ENCODE measurements around the gene MAP2K5.

MAP2K5 gene

DNA sequence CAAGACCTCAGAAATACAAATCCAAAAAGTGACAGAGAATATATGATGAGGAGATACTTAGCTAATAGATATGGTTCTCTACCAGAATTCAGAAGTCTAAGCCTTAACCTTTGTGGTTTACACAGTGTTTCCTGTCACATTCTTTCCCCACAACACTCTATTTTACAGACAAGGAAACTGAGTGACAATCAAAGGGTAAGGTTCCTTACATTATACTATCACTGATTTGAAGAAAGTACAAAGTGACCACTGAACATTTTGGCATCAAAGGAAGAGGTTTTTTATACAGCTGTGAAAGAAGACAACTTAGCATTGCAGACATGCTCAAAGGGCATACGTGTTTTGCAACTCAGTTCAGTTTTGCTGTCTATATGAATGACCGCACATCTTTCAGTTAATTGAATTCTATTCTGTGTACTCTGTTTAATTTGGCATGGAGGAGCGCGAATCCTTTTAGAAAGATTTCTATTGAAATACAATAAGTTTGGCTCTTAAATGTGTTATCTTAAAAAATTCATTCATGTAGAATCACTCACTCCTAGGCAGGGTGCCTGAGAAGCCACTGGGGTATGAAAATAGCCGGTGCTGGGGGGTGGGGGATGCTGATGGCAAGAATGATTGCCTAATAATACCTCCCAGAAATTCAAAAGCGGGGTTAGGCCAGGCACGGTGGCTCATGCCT, 216.3 kb downstream of the MAP2K5 start:
- TF ChIP-seq ZBTB7A (IDR thresholded peaks at IDR 0.05; ENCODE audit: low read depth) (no peak), CREB1 (IDR thresholded peaks at IDR 0.05; ENCODE audit: low read depth) (no peak), TAF1 (IDR thresholded peaks at IDR 0.05; ENCODE audit: low read depth) (no peak), FOXM1 (IDR thresholded peaks at IDR 0.05; ENCODE audit: borderline replicate concordance, low read depth) (no peak), NFIC (IDR thresholded peaks at IDR 0.05) (no peak), EP300 (IDR thresholded peaks at IDR 0.05; ENCODE audit: borderline replicate concordance) (no peak), TEAD4 (IDR thresholded peaks at IDR 0.05) (no peak), YY1 (IDR thresholded peaks at IDR 0.05; ENCODE audit: low read depth) (no peak)
- TF ChIP-seq, protein P1, sequence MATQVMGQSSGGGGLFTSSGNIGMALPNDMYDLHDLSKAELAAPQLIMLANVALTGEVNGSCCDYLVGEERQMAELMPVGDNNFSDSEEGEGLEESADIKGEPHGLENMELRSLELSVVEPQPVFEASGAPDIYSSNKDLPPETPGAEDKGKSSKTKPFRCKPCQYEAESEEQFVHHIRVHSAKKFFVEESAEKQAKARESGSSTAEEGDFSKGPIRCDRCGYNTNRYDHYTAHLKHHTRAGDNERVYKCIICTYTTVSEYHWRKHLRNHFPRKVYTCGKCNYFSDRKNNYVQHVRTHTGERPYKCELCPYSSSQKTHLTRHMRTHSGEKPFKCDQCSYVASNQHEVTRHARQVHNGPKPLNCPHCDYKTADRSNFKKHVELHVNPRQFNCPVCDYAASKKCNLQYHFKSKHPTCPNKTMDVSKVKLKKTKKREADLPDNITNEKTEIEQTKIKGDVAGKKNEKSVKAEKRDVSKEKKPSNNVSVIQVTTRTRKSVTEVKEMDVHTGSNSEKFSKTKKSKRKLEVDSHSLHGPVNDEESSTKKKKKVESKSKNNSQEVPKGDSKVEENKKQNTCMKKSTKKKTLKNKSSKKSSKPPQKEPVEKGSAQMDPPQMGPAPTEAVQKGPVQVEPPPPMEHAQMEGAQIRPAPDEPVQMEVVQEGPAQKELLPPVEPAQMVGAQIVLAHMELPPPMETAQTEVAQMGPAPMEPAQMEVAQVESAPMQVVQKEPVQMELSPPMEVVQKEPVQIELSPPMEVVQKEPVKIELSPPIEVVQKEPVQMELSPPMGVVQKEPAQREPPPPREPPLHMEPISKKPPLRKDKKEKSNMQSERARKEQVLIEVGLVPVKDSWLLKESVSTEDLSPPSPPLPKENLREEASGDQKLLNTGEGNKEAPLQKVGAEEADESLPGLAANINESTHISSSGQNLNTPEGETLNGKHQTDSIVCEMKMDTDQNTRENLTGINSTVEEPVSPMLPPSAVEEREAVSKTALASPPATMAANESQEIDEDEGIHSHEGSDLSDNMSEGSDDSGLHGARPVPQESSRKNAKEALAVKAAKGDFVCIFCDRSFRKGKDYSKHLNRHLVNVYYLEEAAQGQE (IDR thresholded peaks at IDR 0.05; ENCODE audit: low read depth) = no peak

DNA sequence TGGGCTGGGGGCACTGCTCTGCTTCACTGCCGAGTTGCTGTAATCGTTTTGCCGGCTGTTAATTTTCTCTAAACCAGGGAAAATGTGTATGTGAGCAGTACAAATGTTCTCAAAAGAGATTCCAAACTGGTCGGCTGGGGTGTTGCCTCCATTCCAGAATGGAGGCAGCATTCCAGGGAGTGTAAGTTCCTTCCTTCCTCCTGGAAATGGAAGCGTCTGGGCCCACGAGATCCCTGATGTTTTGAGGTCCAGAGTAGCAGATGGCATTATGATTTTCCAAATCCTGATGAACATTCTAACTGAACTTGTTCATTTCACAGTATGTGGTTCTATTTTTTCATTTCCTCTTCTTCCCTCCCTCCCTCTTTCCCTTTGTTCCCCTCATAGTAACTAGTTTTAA, 218.4 kb downstream of the MAP2K5 start:
- TF ChIP-seq CREB1 (IDR thresholded peaks at IDR 0.05; ENCODE audit: low read depth) = no peak
- TF ChIP-seq, protein P2, sequence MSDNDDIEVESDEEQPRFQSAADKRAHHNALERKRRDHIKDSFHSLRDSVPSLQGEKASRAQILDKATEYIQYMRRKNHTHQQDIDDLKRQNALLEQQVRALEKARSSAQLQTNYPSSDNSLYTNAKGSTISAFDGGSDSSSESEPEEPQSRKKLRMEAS (IDR thresholded peaks at IDR 0.05) = no peak
- TF ChIP-seq, protein P3, sequence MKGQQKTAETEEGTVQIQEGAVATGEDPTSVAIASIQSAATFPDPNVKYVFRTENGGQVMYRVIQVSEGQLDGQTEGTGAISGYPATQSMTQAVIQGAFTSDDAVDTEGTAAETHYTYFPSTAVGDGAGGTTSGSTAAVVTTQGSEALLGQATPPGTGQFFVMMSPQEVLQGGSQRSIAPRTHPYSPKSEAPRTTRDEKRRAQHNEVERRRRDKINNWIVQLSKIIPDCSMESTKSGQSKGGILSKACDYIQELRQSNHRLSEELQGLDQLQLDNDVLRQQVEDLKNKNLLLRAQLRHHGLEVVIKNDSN (IDR thresholded peaks at IDR 0.05) = no peak
- TF ChIP-seq EP300 (IDR thresholded peaks at IDR 0.05; ENCODE audit: borderline replicate concordance) = no peak
- TF ChIP-seq RAD21 (IDR thresholded peaks at IDR 0.05; ENCODE audit: low read depth) = no peak

DNA sequence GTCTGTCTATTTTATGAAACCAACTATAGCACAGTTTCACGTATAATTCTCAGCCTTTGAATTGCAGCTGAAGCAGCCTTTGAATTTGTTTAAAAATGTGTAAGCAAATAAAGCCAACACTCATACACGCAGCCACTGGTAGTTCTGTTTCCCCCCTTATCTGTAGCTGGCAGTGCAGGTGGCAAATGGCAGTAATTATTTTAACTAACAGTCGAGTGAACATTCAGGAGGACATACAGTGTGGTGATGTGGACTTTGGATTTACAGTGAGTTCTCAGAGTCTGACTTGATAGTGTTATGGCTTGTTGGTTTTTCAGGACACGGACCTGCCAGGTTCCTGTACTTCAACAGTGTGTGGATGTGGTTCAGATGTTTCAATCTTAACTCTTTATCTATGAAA, 218.8 kb downstream of the MAP2K5 start:
- TF ChIP-seq, protein P2 (IDR thresholded peaks at IDR 0.05) = no peak
- TF ChIP-seq FOXM1 (IDR thresholded peaks at IDR 0.05; ENCODE audit: borderline replicate concordance, low read depth) (no peak), EGR1 (IDR thresholded peaks at IDR 0.05) (no peak), CREB1 (IDR thresholded peaks at IDR 0.05; ENCODE audit: low read depth) (no peak)

DNA sequence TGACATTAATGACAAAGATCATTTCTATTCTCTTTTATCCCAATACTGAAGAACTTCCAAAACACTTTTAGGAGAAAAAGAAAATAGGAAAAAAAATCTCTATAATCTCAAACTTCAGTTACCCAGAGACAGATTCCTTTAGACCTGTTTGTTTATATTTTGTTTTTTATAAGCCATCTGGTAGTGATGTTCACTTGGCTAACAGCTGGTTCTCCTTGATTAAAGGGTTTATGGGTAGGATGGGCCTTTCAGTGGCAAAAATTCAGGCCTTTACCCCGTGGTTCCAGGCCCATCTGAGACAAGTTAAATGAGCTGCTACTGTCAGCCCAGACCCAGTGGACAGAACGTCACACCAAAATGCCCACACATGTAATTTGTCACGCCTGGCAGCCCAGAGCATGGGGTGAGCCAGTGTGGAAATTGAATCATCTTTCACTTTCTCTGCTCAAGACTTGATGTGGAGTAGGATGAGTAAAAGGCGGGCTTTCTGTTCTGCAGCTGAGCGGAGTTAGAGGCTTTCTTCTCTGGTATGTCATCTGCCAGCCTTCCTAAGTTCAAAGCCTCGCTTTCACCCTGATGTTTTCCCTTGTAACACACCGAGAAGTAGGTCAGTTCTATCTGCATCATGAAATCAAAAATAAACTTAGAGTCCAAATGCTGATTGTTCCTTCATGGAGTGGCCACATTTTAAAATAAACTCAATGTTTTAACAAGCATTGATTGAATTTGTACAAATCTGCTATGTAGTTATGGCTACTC, 220.3 kb downstream of the MAP2K5 start:
- TF ChIP-seq NFIC (IDR thresholded peaks at IDR 0.05) = no peak
- TF ChIP-seq, protein P3 (IDR thresholded peaks at IDR 0.05) = no peak
- TF ChIP-seq TCF12 (IDR thresholded peaks at IDR 0.05; ENCODE audit: low read depth) = no peak
- TF ChIP-seq FOXM1 (IDR thresholded peaks at IDR 0.05; ENCODE audit: borderline replicate concordance, low read depth) = no peak
- TF ChIP-seq YY1 (IDR thresholded peaks at IDR 0.05; ENCODE audit: low read depth) = no peak
- TF ChIP-seq EGR1 (IDR thresholded peaks at IDR 0.05) = no peak
- no peak for TF ChIP-seq RAD21 (IDR thresholded peaks at IDR 0.05; ENCODE audit: low read depth)
- TF ChIP-seq EP300 (IDR thresholded peaks at IDR 0.05; ENCODE audit: borderline replicate concordance) = no peak
- no peak for TF ChIP-seq CEBPB (IDR thresholded peaks at IDR 0.05)
- TF ChIP-seq, protein P2 (IDR thresholded peaks at IDR 0.05) = no peak
- no peak for TF ChIP-seq TAF1 (IDR thresholded peaks at IDR 0.05; ENCODE audit: low read depth)
- TF ChIP-seq, protein P1 (IDR thresholded peaks at IDR 0.05; ENCODE audit: low read depth) = no peak

DNA sequence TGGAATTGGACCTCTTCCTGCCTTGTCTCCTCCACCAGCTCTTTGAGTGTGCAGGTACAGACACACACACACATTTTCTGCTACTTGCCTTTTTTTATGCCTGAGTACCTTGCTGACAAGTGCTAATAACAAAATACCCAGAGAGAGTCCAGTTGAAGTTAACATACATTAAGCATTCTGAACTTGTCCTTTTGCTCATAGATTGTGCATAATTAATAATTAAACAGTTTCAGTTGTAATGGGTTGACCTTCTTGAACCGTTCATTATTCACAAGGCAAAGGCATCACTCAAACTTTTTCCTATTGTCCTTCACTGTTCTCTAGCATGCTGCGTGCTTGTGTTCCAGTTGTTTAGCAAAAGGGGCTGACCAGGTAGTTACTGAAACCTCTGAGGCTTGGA, 223.2 kb downstream of the MAP2K5 start:
- TF ChIP-seq RAD21 (IDR thresholded peaks at IDR 0.05; ENCODE audit: low read depth) (no peak), ZBTB7A (IDR thresholded peaks at IDR 0.05; ENCODE audit: low read depth) (no peak)

DNA sequence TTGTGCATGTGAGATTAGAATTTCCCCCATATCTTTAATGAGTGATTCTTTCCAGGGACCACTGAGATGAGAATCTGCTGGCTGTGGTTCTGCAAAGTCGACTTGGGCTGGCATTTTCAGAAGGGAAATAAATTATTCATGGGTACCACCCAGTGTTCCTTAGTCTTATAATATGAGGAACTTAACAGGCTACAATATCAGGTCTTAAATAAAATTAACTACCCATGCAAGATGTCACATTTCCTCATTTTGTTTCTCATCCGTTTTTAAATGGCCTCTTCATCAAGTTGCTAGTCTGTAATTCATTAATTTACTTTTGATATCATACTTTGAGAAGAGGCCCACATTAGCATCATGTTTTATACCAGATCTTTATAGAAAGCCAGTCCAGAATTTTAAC, 224.5 kb downstream of the MAP2K5 start:
- TF ChIP-seq CREB1 (IDR thresholded peaks at IDR 0.05; ENCODE audit: low read depth) (no peak), EGR1 (IDR thresholded peaks at IDR 0.05) (no peak), FOXM1 (IDR thresholded peaks at IDR 0.05; ENCODE audit: borderline replicate concordance, low read depth) (no peak), NFIC (IDR thresholded peaks at IDR 0.05) (no peak), CEBPB (IDR thresholded peaks at IDR 0.05) (no peak), TCF12 (IDR thresholded peaks at IDR 0.05; ENCODE audit: low read depth) (no peak), ZBTB7A (IDR thresholded peaks at IDR 0.05; ENCODE audit: low read depth) (no peak), TEAD4 (IDR thresholded peaks at IDR 0.05) (no peak), RAD21 (IDR thresholded peaks at IDR 0.05; ENCODE audit: low read depth) (no peak), EP300 (IDR thresholded peaks at IDR 0.05; ENCODE audit: borderline replicate concordance) (no peak), YY1 (IDR thresholded peaks at IDR 0.05; ENCODE audit: low read depth) (no peak), TAF1 (IDR thresholded peaks at IDR 0.05; ENCODE audit: low read depth) (no peak)
- TF ChIP-seq, protein P2 (IDR thresholded peaks at IDR 0.05) = no peak
- TF ChIP-seq, protein P1 (IDR thresholded peaks at IDR 0.05; ENCODE audit: low read depth) = no peak
- TF ChIP-seq, protein P3 (IDR thresholded peaks at IDR 0.05) = no peak
